ENCODE data around the gene SSR4. TPM values are rescaled to one million over a fixed set of nuclear protein-coding genes. Genes with fewer than 3 reads are reported as not detected.
A peak's percentile ranks its signal among the peaks of the same experiment; 100 is the strongest.

SSR4 gene
- total and polyA plus RNA-seq, 8 donors = 153 to 327 (median 180) TPM

DNA sequence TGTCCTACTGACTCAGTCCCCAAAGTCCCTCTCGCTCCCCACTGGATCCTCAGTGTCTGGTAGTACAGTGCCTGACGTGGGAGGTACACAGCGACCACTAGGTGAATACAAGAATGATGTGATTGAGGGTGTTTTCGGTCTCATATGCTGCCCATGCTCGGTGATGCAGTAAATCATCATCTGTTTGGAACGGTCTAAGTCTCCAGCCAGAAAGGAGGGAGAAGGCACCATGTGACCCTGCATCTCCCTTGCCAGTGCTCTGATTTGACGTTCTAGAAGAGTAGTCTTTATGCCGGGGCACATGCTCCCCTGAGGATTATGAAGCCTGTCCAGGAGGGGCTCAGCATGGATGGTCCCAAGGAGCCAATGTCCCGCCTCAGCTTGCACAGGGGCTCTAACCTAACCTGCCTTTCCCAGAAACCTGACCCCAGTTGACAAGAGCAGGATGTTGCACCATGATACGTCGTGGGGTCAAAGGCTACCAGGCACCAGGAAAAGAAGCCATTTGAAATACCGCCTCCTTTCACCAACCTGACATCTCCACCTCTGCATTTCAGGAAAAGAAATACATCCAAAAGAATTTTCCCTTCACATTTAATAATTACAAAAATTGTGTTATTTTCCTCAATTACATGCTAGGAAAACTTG is 44.2 kb upstream of the SSR4 start:
- Histone ChIP-seq H3K36me3 (no peaks in the 10 kb centered on the region), H3K4me1 (no peaks in the 10 kb centered on the region), H3K9me3 (no peaks in the 10 kb centered on the region), H3K27me3 (no peaks in the 10 kb centered on the region), H3K27ac (no peak overlapping the region), H3K4me3 (no peak overlapping the region)
- no peak for ATAC-seq
- TF ChIP-seq, protein P1, sequence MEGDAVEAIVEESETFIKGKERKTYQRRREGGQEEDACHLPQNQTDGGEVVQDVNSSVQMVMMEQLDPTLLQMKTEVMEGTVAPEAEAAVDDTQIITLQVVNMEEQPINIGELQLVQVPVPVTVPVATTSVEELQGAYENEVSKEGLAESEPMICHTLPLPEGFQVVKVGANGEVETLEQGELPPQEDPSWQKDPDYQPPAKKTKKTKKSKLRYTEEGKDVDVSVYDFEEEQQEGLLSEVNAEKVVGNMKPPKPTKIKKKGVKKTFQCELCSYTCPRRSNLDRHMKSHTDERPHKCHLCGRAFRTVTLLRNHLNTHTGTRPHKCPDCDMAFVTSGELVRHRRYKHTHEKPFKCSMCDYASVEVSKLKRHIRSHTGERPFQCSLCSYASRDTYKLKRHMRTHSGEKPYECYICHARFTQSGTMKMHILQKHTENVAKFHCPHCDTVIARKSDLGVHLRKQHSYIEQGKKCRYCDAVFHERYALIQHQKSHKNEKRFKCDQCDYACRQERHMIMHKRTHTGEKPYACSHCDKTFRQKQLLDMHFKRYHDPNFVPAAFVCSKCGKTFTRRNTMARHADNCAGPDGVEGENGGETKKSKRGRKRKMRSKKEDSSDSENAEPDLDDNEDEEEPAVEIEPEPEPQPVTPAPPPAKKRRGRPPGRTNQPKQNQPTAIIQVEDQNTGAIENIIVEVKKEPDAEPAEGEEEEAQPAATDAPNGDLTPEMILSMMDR (IDR thresholded peaks at IDR 0.05) = no peak
- intact Hi-C loops (cut with DNase I) = no loop called here
- no peak for DNase-seq

DNA sequence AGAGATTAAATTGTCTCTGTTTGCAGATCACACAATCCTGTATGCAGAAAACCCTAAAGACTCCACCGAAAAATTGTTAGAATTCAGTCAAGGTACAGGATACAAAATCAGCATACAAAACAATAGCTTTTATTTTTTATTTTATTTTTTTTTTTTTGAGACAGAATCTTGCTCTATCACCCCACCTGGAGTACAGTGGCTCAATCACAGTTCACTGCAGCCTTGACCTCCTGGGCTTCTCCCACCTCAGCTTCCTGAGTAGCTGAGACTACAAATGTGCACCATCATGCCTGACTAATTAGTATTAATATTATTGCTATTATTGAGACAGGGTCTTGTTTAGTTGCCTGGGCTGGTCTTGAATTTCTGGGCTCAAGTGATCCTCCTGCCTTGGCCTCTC is 39.3 kb upstream of the SSR4 start:
- no peaks in the 10 kb centered on the region for H3K36me3 ChIP-seq
- no peak overlapping the region for H3K27ac ChIP-seq
- H3K9me3 ChIP-seq = no peaks in the 10 kb centered on the region
- no peaks in the 10 kb centered on the region for H3K4me1 ChIP-seq
- H3K4me3 ChIP-seq = no peak overlapping the region
- TF ChIP-seq, protein P1 (IDR thresholded peaks at IDR 0.05) = no peak
- intact Hi-C loops (cut with DNase I) = no loop called here
- no peak for DNase-seq
- ATAC-seq = no peak
- no peaks in the 10 kb centered on the region for H3K27me3 ChIP-seq

DNA sequence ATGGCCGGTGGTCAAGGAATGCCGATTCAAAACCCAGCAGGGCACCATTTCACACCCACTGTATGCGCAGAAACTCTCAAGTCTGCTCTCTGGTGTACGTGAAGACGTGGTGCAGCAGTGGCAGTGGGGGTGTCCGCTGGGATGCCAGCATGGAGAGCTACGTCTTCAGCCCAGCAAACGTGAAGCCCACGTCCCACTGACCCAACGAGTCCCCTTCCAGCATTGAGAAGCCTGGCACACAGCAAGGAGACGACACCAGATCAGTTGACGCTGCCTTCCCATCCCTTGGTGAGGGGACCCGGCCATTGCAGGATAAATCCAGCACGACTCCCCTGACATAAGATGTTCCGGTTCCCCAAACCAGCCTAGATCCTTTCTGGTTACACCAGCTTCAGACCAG is 32.6 kb upstream of the SSR4 start:
- Histone ChIP-seq H3K27ac (no peak overlapping the region), H3K27me3 (no peaks in the 10 kb centered on the region), H3K4me3 (no peak overlapping the region), H3K36me3 (no peaks in the 10 kb centered on the region), H3K9me3 (no peaks in the 10 kb centered on the region), H3K4me1 (peaks cover 0 to 5% of the 10 kb centered on the region in 2 donors)
- no peak for ATAC-seq
- no peak for DNase-seq
- intact Hi-C loops (cut with DNase I) = loop anchor here in 1 of 2 donors (10.0 kb wide), 1 partner anchor 183 kb away; the partner anchor contains the start of gene RENBP
- TF ChIP-seq, protein P1 (IDR thresholded peaks at IDR 0.05) = no peak

DNA sequence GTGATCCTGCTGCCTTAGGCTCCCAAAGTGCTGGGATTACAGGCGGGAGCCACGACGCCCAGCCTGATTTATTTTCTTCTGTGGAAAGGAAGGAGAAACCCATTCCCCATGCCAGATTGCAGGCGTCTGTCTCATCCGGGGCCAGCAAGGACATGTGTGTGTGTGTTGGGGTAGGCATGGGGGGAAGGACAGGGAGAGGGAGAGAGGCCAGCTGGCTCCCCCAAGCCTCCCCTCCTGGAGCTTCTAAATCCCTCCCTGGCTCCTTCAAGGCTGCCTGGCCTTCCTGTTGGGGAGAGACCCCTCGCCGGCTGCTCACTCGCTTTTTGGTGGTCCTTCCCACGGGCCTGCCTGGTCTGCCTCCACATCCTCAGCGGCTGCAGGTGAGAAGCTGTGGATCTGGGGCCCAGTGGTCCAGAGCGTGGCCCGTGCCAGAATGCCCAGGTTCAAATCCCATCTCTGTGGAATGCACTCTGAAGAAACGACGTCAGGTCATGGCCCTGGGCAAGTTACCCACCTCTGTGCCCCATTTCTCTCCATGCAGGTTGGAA is 31.8 kb upstream of the SSR4 start:
- H3K9me3 ChIP-seq = no peaks in the 10 kb centered on the region
- peaks cover 0 to 5% of the 10 kb centered on the region in 2 donors for H3K4me1 ChIP-seq
- intact Hi-C loops (cut with DNase I) = loop anchor here in 1 of 2 donors (10.0 kb wide), 1 partner anchor 182 kb away; the partner anchor contains the start of gene RENBP
- no peaks in the 10 kb centered on the region for H3K27me3 ChIP-seq
- no peak overlapping the region for H3K27ac ChIP-seq
- H3K36me3 ChIP-seq = no peaks in the 10 kb centered on the region
- DNase-seq = peak in 1 of 4 donors; percentile 23
- TF ChIP-seq, protein P1 (IDR thresholded peaks at IDR 0.05) = no peak
- H3K4me3 ChIP-seq = no peak overlapping the region
- ATAC-seq = no peak

DNA sequence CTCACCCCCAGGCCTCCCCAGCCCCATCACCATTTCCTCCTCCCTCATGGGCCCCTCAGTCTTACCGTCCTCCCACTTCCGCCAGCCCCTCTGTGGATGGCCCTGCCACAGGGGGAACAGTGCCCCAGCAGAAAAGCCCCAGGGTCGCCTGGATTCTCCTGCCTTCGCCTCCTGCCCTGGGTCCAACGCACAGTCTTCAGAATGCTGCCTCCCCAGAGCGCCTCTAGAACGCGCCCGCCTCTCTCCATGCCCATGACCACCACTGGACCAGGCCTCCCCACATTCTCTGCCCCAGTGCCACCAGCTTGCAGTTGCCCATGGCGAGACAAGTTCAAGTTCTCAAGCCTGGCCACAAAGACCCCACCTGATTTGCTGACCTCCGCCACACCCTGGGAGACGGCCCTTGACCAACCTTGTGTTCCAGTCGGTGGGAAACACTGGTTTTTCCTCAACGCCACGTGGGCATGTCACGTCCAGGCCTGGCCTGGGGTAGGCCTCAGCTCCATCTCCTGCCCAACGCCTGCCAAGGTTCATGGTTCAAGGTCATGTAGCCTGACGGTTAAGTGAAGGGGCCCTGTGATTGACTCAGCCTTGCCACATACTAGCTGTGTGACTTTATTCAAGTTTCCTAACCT is 31.1 kb upstream of the SSR4 start:
- no peak for ATAC-seq
- Histone ChIP-seq H3K4me3 (no peak overlapping the region), H3K9me3 (no peaks in the 10 kb centered on the region)

More for the DNA sequence above, 31.1 kb upstream of the SSR4 start:
- no peak for DNase-seq
- H3K27ac ChIP-seq = no peak overlapping the region
- H3K27me3 ChIP-seq = no peaks in the 10 kb centered on the region
- peaks cover 0 to 5% of the 10 kb centered on the region in 2 donors for H3K4me1 ChIP-seq
- intact Hi-C loops (cut with DNase I) = loop anchor here in 1 of 2 donors (10.0 kb wide), 1 partner anchor 181 kb away; the partner anchor contains the start of gene RENBP
- TF ChIP-seq, protein P1 (IDR thresholded peaks at IDR 0.05) = no peak
- H3K36me3 ChIP-seq = no peaks in the 10 kb centered on the region
